ENCODE measurements around the gene DUSP16.
"Not testable (repeated sequence)": the region's sequence is repeated elsewhere in the genome, so short reads cannot be mapped to it uniquely, and the experiment has no call there.

DUSP16 gene

DNA sequence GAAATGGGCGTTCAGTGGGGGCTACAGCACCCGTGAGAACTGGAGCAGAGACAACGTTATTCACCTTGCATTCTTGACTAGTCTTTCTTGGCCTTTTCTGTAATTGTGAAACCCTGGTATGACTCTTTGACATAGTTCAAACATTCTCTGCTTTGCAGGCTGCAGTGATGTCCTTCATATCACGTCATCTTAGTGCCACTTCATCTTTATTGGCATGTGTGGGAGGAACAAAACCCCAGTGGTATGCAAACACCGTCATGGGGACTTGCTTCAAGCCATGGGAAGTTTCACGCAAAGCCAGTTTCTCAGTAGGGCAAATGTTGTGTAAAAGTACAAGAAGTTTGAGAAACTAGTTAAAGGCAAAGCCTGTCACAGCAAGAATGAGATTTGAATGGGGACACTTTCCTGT is 20.2 kb upstream of the DUSP16 start:
- DNase-seq, result no peak

DNA sequence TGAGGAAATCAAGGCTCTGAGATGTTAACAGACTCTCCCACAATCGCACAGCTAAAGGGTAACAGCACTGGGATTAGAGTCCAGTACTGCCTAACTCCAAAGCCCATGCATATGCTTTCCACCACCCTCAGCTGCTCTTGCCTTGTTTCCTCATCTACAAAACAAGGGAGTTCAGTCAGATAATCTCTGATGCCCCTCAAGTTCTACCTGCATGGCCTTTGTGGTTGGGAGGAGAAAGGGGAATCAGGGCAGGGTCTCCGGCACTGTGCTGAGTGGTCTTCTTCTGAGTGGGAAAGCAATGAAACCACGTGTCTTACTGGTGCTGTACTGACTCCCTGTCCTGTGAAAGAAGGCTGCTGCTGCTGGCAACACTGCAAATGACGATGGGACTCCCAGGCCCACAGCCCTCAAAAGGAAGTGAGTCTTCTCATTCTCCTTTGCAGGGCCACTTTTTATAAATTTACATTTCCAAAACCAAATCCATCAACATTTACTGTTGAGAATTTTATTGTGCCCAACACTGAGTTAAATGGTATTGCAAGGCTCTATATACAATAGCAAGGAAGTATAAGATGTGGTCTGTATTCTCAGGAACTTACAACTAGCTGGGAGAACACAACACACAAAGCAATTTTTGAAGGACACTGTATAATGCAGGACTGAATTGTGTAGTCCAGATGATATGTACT is 19.7 kb upstream of the DUSP16 start:
- no peak for DNase-seq

DNA sequence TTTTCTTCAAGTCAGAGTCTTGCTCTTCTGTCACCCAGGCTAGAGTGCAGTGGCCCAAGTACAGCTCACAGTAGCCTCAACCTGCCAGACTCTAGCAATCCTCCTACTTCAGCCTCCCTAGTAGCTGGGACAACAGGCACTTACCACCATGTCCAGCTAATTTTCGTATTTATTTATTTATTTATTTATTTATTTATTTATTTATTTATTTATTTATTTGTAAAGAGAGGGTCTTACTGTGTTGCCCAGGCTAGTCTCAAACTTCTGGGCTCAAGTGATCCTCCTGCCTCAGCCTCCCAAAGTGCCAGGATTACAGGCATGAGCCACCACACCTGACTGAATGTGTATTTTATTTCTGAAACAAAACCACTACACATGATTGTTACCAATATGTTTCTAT is 18.1 kb upstream of the DUSP16 start:
- not testable (repeated sequence) for DNase-seq

DNA sequence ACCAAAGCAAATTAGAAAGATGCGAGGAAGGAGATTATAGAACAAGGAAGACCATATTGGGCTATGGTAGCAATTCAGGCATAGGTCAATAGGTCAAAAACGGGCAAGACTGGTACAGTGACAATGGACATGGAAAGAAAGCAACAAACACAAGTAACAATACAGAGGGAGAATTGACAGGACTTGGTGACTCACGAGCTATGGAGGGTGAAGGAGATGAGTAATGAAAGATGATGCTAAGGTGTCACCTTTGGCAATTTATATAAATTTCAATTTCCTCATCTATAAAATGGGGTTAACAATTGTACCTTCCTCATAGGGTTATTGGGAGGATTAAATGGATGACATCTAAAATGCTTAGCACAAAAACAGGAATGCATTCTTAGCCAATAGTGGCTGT is 15.1 kb upstream of the DUSP16 start:
- DNase-seq, result no peak

DNA sequence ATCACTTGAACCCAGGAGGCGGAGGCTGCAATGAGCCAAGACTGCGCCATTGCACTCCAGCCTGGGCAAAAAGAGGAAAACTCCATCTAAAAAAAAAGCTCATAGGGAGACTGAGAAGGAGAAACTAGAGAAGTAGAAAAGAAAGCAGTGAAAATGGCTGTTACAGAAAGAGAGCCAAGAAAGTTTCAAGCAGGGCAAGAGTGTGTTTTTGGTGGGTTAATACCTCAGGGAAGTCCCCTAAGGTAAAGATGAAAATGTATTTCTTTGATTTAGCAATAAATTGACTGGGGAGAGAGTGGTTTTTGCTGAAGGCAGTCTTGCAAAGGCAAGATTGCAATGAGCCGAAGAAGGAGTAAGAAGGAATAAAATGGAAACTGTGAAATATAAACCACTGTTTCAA is 10.0 kb upstream of the DUSP16 start:
- no peak for DNase-seq

DNA sequence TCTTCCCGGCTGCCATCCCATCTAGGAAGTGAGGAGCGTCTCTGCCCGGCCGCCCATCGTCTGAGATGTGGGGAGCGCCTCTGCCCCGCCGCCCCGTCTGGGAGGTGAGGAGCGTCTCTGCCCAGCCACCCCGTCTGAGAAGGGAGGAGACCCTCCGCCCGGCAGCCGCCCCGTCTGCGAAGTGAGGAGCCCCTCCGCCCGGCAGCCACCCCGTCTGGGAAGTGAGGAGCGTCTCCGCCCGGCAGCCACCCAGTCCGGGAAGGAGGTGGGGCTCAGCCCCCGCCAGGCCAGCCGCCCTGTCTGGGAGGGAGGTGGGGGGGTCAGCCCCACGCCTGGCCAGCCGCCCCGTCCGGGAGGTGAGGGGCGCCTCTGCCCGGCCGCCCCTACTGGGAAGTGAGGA is 3.3 kb upstream of the DUSP16 start:
- DNase-seq, result not testable (repeated sequence)

DNA sequence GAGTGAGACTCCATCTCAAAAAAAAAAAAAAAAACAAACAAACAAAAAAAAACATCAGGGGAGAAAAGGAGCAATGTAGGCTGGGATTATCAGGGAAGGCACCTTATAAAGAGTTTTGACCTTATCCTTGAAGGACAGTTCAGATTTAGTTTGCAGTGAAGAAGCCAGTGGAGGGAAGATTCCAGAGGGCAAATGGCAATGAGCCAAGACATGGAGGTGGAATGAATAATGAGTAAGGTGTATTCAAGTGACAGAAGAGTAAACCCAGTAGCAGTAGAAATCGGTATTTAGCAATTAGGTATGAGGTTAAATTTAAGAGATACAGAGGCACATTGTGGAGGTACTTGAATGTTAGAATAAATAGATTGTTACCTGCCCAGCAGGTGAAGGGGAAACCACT is 2.2 kb upstream of the DUSP16 start:
- DNase-seq, result no peak

DNA sequence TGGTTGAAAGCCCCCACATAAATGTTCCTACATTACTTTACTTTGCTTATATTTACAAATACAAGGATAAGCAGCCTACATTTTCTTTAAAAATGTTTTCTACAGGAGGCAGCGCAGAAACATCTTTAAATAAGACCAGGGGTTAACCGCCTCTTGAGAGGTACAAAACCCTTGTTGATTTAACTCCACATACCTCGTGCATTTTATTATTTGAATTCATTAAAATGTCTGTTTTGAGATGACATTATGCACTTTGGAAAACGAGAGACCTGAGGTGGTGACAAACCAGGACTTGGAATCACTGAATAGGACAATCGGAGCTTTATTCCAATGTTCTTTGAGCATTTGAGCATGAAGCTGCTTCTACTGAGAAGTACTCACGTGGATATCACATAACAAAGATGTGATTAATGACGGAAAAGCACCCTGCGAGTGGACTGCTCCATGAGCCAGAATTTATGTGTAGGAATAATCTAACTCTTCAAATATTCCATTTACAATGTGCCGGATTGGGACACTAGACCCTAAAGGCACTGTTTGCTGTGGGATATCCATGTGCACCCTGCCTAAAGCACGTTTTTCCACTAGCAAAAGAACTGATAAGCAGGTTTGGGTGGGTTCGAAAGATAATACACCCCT is 746 bp upstream of the DUSP16 start:
- DNase-seq, result no peak

DNA sequence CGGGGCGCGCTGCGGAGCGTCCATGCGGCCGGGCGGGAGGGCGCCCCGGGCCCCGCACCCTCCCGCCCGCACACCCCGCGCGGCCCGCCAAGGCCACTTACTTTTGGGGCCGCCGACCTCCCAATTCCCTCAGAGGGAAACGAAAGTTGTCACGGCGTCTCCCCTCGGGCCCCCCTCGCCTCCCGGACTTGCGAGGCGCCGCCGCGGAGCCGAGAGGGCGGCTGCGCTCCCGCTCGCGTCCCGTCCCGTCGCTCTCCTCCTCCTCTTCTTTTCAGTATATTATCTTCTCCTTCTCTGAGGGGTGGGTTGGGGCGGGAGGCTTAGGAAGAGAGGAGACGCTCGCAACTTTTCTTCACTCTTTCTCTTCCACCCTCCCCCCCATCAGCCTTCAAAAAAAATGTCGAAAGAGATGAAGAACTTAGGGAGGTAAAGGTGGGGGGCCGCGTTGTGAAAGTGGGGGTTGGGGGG is 613 bp downstream of the DUSP16 start:
- DNase-seq, result no peak

DNA sequence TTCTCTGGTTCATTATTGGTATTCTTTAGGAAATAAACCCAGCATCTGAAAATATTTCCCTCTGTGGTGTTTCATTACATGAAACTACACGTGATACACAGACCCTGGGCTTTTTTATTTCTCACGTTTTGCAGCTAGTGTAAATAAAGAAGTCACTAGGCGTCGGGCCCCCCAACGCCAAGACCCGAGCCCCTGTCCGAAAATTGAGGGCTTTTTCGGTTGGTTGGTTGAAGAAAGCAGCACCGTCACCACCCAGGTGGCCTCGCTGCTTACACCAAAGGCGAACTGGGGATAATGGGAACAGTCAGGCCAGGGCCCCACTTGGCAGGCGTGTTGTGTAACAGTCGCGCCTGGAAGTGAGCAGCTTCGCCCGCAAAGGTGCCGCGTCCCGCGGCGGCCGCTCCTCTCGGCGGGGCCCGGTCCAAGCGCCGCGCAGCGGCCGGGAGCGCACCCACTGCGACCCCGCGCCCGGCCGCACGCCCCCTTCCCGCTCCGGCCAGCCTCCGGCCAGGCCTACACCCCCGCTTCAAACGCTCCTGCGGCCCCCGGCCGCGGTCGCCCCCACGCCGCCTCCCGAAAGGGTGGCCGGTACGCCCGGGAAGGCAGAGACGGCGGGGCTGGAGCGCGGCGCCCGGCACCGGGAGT is 1.2 kb downstream of the DUSP16 start:
- peak; percentile 55 to 64 for DNase-seq

DNA sequence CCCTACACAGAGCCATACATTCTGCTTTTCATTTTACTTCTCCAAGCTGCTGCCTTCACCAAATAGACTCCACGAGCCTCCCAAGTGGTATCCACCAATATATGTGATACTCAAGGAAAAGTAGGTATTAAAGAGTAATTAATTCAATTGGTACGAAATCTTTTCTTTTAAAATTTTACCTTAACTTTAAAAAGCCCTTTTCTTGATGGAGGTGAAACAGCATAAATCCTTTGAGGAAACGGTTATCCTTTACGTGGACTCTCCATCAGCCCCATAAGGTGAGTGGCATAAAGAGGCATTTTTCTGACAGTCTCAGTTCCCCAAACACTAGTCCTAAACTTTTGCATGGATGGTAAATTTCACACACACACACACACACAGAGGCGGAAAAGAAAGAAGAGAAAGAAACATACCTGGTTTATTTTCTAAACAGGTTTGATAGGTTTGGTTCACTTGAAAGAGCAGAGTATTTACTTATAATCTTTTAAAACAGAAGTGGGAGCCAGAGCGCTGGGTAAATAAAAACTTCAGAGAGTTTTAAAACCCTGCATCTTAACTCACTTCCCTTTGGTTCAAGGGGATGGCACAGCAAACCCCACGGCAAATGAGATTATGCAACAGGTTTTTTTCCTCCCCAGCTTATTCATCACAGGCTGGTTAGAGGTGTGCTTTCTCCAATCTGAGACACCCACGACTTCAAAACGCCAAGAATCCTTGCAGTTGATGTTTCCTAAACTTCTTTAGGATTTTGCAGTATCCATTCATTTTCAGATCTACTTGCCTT is 1.9 kb downstream of the DUSP16 start:
- peak; percentile 80 to 88 for DNase-seq

DNA sequence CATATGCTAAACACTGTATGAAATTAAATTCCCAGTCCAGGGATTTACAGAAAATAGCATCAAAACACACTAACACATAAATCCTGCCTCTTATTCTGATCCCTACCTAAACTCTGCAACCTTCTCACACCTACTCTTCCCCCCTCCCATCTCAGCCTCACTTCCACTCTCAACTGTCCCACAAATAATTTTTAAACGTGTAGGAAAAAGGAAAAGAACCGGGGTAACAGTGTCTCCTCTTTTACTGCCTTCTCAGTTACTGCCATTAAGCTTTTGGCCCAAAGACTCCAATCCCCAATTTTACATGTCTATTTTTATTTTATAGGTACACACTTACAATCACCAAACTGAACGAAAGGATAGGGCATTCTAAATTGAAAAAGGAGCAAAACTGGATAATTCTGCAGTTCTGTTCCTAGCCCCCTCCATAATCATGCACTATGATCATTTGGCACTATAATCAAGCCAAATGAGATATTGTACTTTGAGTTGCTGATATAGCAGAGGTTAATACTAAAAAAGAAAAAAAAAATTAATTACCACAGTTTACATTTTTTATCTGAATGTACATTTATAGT is 2.9 kb downstream of the DUSP16 start:
- DNase-seq, result no peak

DNA sequence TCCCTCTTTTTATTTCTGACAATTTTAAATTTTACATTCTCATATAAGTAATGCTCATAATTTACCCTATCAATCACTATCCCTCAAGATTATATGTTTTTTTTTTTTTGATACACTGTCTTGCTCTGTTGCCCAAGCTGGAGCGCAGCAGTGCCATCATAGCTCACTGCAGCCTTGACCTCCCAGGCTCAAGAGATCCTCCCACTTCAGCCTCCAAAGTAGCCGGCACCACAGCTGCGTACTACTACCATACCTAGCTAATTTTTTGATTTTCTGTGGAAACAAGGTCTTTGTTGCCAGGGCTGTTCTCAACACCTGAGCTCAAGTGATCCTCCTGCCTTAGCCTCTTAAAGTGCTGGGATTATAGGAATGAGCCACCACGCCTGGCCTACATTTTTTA is 4.4 kb downstream of the DUSP16 start:
- DNase-seq, result no peak

DNA sequence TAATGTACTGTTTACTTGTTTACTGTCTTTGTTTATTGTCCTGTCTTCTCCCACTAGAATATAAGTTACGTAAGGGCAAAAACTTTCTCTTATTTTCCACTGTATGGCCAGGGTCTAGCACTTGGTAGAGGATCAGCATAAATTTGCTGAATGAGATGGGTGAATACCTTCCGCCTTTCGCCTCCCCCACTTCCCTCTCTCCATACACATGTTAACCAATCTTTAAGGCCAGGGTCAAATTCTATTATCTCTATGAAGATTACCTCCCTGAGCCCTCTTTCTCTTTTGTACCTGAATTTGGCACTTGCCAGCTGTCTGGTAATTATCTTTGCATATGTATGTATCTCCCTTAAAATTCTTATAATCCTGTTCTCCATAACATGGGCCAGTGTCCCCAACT is 4.9 kb downstream of the DUSP16 start:
- DNase-seq, result no peak

DNA sequence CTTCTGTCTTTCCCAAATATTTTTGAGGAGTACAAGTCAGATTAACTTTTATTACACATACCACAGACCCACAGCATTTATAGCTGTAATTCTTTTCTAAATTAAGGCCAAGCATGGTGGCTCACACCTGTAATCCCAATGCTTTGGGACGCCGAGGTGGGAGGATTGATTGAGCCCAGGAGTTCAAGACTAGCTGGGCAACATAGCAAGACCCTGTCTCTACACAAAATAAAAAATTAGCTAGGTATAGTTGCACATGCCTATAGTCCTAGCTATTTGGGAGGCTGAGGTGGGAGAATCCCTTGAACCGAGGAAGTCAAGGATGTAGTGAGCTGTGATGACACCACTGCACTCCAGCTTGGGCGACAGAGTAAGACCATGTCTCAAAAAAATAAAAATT is 7.0 kb downstream of the DUSP16 start:
- DNase-seq, result no peak

DNA sequence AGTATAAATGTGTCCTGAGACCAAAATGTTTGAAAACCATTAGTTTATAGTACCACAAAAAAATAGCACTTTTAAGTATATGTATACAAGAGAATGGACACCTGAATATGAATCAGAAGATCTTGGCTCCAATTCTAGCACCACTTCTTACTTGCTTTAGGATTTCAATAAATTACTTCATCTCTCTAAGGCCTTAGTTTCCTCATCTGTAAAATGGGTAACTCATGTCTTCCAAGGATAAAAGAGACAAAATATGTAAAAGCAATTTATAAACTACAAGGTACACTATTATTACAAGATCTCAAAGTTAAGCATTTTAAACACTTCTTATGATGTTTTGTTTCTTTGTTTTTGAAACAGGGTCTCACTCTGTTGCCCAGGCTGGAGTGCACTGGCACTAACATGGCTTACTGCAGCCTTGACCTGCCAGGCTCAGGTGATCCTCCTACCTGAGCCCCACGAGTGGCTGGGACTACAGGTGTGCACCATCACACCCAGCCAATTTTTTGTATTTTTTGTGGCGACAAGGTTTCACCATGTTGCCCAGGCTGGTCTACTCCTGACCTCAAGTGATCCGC is 9.4 kb downstream of the DUSP16 start:
- no peak for DNase-seq

DNA sequence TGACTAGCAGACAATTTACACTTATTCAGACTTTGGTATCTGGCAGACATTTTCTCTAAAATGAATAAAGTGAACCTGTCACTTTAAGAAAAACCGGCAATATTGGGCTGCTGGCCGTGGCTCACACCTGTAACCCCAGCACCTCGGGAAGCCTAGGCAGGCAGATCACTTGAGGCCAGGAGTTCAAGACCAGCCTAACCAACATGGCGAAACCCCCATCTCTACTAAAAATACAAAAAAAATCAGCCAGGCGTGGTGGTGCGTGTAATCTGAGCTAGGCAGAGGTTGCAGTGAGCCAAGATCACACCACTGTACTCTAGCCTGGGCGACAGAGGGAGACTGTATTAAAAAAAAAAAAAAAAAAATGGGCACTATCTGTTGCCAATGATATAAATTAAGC is 11.5 kb downstream of the DUSP16 start:
- no peak for DNase-seq

DNA sequence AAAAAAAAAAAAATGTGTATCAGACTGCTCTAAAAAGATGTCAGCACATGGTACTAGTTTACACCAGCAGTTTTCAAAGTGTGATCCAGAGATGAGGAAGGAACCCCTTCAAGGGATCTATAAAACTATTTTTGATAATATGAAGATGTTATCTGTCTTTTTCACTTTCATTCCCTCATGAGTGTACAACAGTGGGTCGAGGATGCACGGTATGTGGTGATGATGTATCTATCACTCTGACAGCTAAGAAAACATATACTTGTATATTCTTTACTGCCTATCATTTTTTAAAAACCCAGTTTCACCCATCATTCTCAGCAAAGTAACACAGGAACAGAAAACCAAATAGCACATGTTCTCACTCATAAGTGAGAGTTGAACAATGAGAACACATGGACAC is 12.4 kb downstream of the DUSP16 start:
- no peak for DNase-seq

DNA sequence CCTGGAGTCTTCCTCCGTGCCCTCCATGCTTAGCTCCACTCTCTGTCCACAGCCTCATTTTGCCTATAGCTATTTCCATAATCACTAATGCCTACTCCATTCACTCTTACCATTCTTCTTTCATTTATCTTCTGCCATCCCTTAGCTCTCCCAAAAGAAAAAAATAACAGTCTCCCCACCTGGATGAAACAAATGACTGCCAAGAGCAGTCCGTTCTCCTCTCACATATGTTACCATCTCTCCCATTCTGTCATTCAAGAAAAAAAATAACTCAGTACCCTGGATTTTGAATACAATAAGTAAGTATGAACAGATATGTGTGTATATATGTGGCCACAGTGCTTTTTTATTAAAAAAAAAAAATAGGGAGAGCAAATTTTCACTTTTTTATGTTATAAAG is 13.2 kb downstream of the DUSP16 start:
- no peak for DNase-seq

DNA sequence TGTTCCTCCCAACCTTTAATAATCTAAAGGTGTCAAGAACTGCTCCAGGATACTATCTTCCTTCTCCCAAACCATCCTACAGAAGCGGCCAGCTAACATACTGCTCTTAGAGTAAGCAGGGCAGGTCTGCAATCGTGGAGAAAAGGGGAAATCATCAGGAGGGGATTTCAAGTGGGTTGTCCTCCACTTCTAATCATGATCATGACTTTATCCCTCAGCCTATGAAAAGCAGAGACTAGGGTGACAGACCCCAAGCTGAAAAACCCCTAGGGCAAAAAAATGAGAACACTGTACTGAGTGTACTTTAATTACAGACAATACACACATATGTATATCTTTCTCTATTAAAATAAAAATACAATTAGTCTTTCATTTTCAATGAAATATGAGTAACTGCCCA is 13.9 kb downstream of the DUSP16 start:
- DNase-seq, result no peak

DNA sequence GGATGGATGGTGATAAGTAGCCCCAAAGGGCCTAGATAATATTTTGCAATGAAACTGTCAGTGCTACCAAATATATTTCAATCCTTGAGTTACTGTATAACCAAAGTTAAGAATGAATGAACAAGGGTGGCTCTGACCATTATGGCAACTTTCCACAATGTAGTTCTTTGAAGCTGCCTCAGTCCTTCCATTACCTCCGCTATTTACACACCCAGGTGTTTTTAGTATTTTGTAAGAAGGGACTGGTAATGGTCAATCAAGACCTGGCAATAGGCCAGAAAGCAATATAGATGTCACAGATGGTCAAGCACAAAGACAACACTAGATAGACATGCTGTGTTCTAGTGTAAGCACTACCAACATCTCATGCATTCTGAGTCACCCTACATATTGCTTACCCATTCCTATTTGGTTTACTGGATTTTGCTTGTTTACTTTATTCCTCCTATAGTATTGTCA is 16.3 kb downstream of the DUSP16 start:
- no peak for DNase-seq

DNA sequence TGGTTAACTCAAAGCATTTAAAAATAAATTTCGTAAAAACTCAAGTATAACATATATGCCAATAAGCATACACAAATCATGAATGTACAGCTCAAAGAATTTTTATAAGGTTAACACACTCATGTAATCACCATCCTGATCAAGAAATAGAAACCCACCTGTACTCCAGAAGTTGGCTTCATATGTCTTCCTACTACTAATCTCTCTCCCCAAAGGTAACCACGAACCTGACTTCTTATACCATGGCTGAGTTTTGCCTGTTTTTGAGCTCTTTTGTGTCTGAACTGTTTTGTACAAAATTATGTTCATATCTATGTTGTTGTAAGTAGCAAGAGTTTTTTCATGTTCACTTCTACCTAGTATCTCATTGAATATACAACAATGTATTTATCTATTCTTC is 18.7 kb downstream of the DUSP16 start:
- DNase-seq, result no peak

DNA sequence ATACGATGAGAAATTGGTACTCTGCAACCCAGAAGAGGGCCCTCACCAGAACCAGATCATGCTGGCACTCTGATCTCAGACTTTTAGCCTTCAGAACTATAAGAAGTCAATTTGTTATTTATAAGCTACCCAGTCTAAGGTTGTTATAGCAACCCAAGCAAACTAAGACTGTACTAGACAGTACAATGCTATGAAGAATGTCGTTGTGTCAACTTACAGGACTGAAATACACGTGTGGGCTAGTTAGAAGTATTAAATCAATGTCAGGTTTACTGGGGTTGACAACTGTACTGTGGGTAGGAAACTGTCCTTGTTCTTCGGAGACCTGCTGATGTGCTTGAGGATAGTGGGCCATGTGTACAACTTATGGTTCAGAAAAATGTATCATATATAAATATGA is 19.7 kb downstream of the DUSP16 start:
- no peak for DNase-seq
